Measurements from ENCODE around the gene ARTN. TPM values are rescaled to one million over a fixed set of nuclear protein-coding genes. Genes with fewer than 3 reads are reported as not detected.

Gene ARTN
- total RNA-seq, 1 experiment from 2014 or later, result not detected

DNA sequence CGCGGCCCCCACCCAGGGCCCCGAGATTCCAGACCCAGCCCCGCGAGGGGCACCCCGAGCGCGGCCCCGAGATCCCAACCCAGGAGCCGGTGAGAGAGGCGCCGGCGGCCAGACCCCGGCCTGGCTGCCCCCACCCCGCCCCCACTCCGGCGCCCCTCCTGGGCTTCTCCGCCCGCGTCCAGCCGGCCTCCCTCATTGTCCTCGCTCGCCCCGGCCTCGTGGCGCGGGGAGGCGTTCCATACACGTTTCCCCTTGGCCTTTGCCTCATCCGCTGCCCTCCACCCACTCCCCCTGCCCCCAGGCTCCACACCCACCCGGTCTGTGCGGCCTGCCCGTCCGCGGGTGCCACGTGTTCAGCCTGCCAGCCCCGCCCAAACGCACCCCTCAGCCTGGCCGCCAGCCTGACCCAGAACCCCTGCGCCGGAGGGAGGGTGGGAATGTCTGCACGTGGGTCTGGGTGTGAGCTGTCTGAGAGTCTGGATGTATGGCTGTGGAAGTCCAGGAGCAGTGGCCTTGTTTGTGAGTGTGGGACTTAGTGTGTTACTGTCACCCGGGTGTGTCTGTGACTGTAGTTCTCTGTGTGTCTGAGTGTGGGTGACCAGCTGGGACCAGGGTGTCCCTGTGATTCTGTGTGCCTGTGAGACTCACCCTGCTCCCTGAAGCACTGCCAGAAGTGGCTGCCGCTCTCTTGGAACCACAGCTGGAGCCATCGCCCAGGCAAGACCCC lies 46.1 kb downstream of the ARTN start:
- DNase-seq (ENCODE audit: low spot score), result peak; percentile 23

DNA sequence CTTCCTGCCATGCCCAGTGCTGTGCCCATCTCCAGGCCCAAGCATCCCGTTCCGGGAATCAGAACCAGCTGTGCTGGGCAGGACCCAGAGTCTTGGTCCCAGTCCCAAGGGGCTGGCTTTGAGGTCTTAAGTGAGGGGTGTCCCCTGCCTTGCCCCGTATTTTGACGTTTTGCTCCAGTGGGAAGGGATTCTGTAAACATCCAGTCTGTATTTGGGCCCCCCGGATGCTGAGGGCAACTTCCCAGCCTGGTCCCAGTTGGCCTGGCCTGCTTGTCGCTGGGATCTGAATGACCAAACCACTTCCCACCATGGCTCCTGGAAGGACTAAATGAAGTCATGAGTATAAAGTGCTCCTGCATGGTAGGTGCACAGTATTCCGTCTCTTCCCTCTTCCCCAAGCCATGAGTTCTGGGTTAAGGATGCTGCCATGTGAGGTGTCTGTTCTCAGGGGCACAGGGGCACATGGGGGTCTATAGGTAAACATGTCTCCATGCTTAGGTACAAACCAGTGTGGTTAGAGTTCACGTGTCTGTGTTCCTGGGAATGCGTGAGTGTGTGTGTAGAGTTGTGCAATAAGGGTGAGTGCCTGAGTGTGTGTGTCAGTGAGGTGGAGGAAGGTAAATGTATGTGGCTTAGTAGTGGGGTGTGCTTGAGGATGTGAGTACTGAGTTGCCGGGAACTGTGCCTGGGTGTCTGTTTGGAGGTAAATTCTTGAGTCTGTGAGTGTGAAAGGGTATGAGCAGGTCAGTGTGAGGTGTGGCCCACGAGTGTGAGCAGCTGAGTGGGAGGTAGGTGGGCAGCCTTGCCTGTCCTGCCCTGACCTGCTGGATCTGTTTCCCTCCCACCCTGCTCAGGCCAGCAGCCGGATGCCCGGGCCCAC lies 46.9 kb downstream of the ARTN start:
- in situ Hi-C loops (cut with HindIII; ENCODE audit: low sequenced_read_pairs), result no loop called here
- no peak for DNase-seq (ENCODE audit: low spot score)

More for the DNA sequence above, 46.1 kb downstream of the ARTN start:
- in situ Hi-C loops (cut with HindIII; ENCODE audit: low sequenced_read_pairs), result loop anchor here (10.0 kb wide), 1 partner anchor 65 kb away; no protein-coding TSS in a partner anchor

DNA sequence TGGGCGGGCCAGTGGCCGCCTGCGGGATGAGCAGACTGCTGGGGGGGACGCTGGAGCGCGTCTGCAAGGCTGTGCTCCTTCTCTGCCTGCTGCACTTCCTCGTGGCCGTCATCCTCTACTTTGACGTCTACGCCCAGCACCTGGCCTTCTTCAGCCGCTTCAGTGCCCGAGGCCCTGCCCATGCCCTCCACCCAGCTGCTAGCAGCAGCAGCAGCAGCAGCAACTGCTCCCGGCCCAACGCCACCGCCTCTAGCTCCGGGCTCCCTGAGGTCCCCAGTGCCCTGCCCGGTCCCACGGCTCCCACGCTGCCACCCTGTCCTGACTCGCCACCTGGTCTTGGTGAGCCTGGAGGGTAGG lies 47.5 kb downstream of the ARTN start:
- DNase-seq (ENCODE audit: low spot score), result no peak
- in situ Hi-C loops (cut with HindIII; ENCODE audit: low sequenced_read_pairs), result no loop called here

DNA sequence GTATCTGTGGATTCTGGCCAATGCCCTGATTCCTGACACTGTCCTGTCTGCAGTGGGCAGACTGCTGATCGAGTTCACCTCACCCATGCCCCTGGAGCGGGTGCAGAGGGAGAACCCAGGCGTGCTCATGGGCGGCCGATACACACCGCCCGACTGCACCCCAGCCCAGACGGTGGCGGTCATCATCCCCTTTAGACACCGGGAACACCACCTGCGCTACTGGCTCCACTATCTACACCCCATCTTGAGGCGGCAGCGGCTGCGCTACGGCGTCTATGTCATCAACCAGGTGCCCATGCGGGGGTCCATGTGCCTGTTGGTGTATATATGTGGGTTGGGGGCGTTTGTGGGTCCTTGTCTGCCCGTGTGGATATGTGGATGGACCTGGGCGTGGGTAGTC lies 48.0 kb downstream of the ARTN start:
- DNase-seq (ENCODE audit: low spot score), result no peak
- in situ Hi-C loops (cut with HindIII; ENCODE audit: low sequenced_read_pairs), result no loop called here

DNA sequence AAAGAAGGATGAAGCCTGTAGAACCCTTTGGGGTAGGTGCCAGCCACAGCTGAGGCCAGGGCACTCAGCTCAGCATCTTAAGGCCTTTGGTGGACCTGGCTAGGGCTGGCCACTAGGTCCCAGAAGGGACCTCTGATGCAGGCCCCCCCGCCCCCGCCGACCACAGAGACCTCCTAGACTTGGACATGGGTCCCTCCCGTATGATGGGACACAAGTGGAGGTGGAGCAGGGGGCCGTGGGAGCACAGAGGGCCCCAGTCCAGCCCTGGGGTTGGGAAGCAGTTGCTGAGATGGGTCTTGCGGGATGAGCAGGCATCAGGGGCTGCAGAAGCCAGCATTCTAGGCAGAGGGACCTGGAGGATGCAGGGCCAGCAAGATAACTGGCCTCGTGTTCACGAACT lies 48.6 kb downstream of the ARTN start:
- no peak for DNase-seq (ENCODE audit: low spot score)
- in situ Hi-C loops (cut with HindIII; ENCODE audit: low sequenced_read_pairs), result no loop called here

DNA sequence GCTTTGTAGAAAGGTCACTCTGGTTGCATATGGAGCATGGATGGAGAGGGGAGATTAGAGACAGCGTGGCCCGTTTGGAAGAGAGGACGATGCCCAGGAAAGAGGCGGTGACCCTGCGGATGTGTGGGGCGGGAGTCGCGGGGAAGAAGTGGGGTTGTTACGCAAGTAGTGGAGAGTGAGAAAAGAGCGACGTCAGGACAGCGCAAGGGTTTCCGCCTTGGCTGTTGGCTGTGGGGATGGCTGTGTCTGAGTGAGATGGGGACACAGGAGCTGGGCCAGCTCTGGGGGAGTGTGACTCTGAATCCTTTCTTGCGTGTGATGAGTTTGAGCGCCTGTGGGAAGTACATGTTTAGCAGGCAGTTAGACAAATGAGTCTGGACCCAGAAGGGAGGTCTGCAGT lies 49.2 kb downstream of the ARTN start:
- in situ Hi-C loops (cut with HindIII; ENCODE audit: low sequenced_read_pairs), result no loop called here
- no peak for DNase-seq (ENCODE audit: low spot score)

DNA sequence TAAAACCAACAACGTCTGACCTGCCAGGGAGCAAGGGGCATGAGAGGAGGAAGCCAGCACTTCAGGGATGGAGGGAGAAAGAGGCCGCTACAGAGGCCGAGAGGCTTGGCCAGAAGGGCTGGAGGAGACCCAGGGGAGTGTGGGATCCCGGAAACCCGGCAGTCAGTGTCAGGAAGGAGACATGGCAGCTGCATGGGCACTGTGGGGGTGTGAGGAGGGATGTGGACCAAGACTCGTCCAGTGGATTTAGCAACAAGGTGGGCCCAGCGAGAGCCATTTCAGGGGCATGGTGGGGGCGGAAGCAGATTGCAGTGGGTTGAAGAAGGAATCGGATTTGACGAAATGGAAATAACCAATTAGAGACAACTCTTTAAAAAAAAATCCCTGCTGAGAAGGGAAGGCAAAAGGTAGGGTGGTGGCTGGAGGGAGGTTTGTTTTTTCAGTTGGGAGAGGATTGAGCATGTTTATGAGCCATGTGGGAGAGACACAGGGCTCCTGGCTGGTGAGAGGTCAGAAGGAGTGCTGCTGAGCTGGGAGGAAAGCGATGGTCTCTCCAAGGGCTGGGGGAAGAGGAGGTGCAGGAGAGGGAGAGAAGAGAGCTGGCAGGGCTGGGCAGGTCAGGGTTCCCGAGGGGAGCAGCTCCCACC lies 49.8 kb downstream of the ARTN start:
- in situ Hi-C loops (cut with HindIII; ENCODE audit: low sequenced_read_pairs), result no loop called here
- no peak for DNase-seq (ENCODE audit: low spot score)

DNA sequence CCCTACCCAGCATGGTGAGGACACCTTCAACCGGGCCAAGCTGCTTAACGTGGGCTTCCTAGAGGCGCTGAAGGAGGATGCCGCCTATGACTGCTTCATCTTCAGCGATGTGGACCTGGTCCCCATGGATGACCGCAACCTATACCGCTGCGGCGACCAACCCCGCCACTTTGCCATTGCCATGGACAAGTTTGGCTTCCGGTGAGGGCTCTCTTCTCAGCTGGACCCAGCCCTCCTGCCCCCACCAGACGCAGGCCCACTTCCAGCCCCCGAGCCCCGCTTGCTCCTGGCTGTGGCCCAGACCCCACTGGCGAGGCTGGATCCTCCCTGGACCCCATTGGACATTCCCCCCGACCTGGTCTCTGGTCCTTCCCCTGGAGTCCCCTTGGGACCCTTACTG lies 51.3 kb downstream of the ARTN start:
- no peak for DNase-seq (ENCODE audit: low spot score)
- in situ Hi-C loops (cut with HindIII; ENCODE audit: low sequenced_read_pairs), result no loop called here

DNA sequence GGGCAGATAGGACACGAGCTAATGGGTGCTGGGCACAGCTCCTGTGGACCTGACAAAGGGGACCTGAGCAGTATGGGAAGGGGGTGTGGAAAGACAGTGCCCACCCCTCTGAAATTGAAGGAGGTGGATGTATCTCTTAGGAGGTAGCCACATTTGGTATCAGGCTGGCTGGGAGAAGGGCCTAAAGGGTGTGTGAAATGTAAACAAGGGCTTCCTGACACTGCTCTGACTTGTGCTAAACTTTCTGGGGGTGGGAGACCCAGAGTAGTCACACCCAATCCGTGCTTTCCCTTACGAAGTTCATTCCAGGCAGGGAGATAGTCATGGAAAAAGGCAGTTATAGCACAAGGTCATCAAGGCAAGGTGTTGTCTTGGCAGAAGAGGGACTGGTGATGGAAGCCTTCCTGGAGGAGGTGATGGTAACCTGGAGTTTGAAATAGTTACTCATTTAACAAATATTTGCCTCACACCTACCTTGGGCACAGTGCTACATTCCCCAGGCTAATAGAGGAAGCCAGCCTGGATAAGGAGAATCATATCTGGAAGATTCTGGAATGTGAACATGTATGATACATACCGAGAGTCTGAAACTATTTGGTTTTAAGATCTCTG lies 52.5 kb downstream of the ARTN start:
- no peak for DNase-seq (ENCODE audit: low spot score)
- in situ Hi-C loops (cut with HindIII; ENCODE audit: low sequenced_read_pairs), result no loop called here

DNA sequence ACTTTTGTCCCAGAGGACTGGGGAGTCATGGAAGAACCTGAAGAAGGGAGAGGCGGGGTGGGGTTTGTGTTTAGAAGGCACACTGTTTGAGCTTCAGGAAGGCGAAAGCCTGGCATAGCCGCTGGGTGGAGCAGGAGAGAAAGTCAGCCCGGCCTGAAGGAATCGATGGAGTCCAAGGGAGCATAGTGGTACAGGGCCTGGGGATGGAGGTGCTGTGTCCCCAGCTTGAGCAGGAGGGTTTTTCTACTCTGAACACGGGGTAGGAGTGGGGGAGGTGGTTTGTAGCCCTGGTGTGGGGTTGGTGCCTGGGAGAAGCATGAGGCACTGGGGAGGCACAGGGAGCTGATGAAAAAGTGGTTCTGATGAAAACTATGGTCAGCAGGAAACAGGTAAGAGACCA lies 53.1 kb downstream of the ARTN start:
- in situ Hi-C loops (cut with HindIII; ENCODE audit: low sequenced_read_pairs), result no loop called here
- no peak for DNase-seq (ENCODE audit: low spot score)

Other genes starting within 250 kb of the ARTN start
- 14.2 and 15.7 TPM in 2 replicates for gene ST3GAL3, start 226.3 kb upstream of the ARTN start, total RNA-seq (2014; rRNA removed; shearing (Covaris generic))
- gene IPO13, start 13.1 kb downstream of the ARTN start, total RNA-seq (2014; rRNA removed; shearing (Covaris generic)), result 15.9 and 22.6 TPM in 2 replicates
- gene DPH2, start 36.2 kb downstream of the ARTN start, total RNA-seq (2014; rRNA removed; shearing (Covaris generic)), result 43.0 and 47.6 TPM in 2 replicates
- 133 and 183 TPM in 2 replicates for gene ATP6V0B, start 41.2 kb downstream of the ARTN start, total RNA-seq (2014; rRNA removed; shearing (Covaris generic))
- gene B4GALT2, start 45.4 kb downstream of the ARTN start, total RNA-seq (2014; rRNA removed; shearing (Covaris generic)), result 38.9 and 56.4 TPM in 2 replicates
- gene CCDC24, start 57.8 kb downstream of the ARTN start, total RNA-seq (2014; rRNA removed; shearing (Covaris generic)), result 2.2 and 8.1 TPM in 2 replicates
- 0.55 and 1.7 TPM in 2 replicates for gene SLC6A9, start 97.7 kb downstream of the ARTN start, total RNA-seq (2014; rRNA removed; shearing (Covaris generic))
- gene KLF17, start 185.0 kb downstream of the ARTN start, total RNA-seq (2014; rRNA removed; shearing (Covaris generic)), result not detected in 2 replicates
- gene KLF18, start 207.8 kb downstream of the ARTN start, total RNA-seq (2014; rRNA removed; shearing (Covaris generic)), result not detected in 2 replicates